Spinal cord (tissue), 10 donors: ENCODE measurements around the gene PNKP. TPM values are rescaled to one million over a fixed set of nuclear protein-coding genes. Genes with fewer than 3 reads are reported as not detected.

ENCODE experiments used
- DNase-seq, 6 donors: peaks; one replicate each; pipeline versions ENCODE4 v3.0.0 to v3.0.0-alpha.2; 2013 to 2015; ENCODE audit warnings: low spot score in 6 of 6, low read depth in 4 of 6
- H3K27ac ChIP-seq: one replicate; pipeline ENCODE4 v1.5.1; 2013; ENCODE audit warnings: low read depth, low read length, control low read depth
- H3K27me3 ChIP-seq: one replicate; pipeline ENCODE4 v1.6.1; 2013; ENCODE audit warnings: low read length; ENCODE audit not compliant: control insufficient read depth, insufficient read depth
- H3K36me3 ChIP-seq: one replicate; pipeline ENCODE4 v1.6.1; 2013; ENCODE audit warnings: low read length; ENCODE audit not compliant: control insufficient read depth, insufficient read depth
- H3K4me1 ChIP-seq: one replicate; pipeline ENCODE4 v1.6.1; 2013; ENCODE audit warnings: low read length; ENCODE audit not compliant: control insufficient read depth, insufficient read depth
- H3K4me3 ChIP-seq: one replicate; pipeline ENCODE4 v1.5.1; 2013; ENCODE audit warnings: low read depth, low read length, control low read depth
- H3K9me3 ChIP-seq: one replicate; pipeline ENCODE4 v1.6.1; 2013; ENCODE audit warnings: low read length; ENCODE audit not compliant: control insufficient read depth, insufficient read depth
- WGBS: methylation state at CpG from one replicate; pipeline ENCODE4 v1.1.5; 2013; ENCODE audit warnings: missing lambda C conversion rate; ENCODE audit not compliant: insufficient coverage; 5-methylcytosine and 5-hydroxymethylcytosine counted together
- polyA plus RNA-seq, 2 donors: library from polyadenylated mRNA; unstranded; fragments of 120-200 nt; gene quantifications; one replicate each; pipeline ENCODE4 v1.2.1, GENCODE V29; 2013; ENCODE audit not compliant: insufficient read length in 2 of 2
- total RNA-seq, 2 donors: library from RNA; depleted of rRNA in 1 of 2; stranded (reverse); fragments of 120-200 nt in 1 of 2; fragments of >200 nt in 1 of 2; gene quantifications; one replicate each; pipeline versions ENCODE4 v1.2.3 to v1.2.4, GENCODE V29; 2013 to 2014
- donor health status: healthy.

PNKP gene
- total and polyA plus RNA-seq, 4 donors = 22.2 to 87.1 (median 50.3) TPM

DNA sequence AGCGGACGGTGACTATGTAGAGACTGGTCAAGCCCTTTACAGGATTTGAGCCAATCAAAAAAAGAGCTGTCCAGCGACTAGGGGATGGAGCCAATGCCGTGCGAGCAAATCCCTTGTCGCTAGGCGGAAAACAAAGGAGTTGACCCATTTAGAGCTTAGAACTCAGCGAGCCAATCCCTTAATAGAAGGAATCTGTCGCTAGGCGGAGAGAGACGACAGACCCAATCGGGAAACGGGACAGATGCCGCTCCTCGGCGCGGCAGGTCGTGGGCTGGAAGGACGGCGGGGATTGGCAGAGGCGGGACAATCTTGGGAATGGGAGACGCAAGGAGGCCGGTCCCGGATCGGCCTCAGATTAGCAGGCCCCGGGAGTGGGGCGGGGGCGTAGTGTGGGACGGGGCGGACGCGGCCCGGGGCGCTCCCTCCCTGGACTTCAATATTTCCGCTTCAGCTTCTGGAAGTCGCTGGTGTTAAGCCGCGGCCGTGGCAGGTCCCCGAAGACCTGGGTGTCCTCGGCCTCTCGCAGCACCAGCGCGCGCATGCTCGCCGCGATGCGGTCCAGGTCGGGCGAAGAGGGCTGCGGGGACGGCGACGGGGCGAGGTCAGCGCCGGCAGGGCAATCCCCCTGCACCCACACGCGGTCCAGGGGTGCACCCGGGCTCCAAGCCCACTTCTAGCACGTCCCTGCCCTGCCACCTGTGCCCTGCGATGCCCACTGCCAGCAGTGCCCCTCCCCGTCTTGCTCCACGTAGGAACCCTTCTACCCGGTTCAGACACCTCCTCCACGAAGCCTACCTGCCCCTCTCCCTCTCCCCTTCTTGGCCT lies 2.3 kb upstream of the PNKP start:
- H3K4me1 ChIP-seq = peaks cover 59% of the 10 kb centered on the region
- peak overlapping the region; percentile 63 for H3K4me3 ChIP-seq
- peak; percentile 97 to 100 (median 99) for DNase-seq
- 1% methylated on average over 66 of the region's 67 CpGs for WGBS
- peaks cover 53% of the 10 kb centered on the region for H3K36me3 ChIP-seq
- H3K27me3 ChIP-seq = no peaks in the 10 kb centered on the region
- peak overlapping the region; percentile 100 for H3K27ac ChIP-seq
- H3K9me3 ChIP-seq = no peaks in the 10 kb centered on the region

DNA sequence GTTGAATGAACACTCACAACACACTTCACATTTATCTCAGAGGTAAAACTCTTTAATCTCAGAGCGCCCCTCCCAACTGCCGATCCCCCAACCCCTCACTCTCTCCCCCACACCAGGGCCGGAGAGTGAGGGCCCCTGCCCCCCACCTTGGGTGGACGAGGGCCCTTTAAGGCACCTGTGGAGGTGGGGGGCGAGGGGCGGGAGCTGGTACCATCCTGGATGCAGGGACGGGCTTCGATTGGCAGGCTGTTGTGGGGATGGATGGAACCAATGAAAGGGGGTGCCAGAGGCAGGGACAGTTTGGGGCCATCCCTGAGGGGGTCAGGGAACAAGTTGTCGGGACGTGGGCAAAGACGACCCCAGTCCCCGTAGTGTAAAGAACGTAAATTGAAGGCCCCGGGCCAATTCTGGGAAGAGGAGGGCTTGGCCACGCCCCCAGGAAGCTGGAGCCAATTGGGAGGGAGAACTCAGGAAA lies 1.7 kb upstream of the PNKP start:
- Histone ChIP-seq H3K27ac (peak overlapping the region; percentile 100), H3K27me3 (no peaks in the 10 kb centered on the region), H3K4me3 (peak overlapping the region; percentile 63), H3K4me1 (peaks cover 59% of the 10 kb centered on the region), H3K36me3 (peaks cover 53% of the 10 kb centered on the region), H3K9me3 (no peaks in the 10 kb centered on the region)
- DNase-seq = no peak
- 1% methylated on average over 11 of the region's 15 CpGs for WGBS

DNA sequence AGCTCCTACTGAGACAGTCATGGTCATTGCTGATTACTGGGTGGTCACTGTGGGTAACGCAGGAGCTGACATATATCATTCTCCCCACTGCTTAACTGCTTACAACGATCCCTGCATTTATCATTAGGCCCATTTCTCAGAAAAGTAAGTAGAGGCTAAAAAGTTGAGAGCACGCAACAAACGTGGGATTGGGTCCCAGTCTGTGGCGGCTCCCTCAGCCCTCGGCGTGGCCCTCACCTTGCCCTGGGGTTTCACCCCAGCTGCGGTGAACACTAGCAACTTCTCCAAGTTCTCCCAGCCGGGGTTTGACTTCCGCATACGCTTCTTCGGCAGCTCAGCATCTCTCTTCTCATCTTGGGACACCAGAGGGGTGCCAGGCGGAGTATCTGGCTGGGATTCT lies 2.5 kb downstream of the PNKP start:
- peaks cover 64% of the 10 kb centered on the region for H3K4me1 ChIP-seq
- H3K27me3 ChIP-seq = no peaks in the 10 kb centered on the region
- no peaks in the 10 kb centered on the region for H3K9me3 ChIP-seq
- H3K36me3 ChIP-seq = peaks cover 58% of the 10 kb centered on the region
- WGBS = 89% methylated on average over 11 of the region's 13 CpGs
- peak overlapping the region; percentile 3 for H3K4me3 ChIP-seq
- no peak for DNase-seq
- no peak overlapping the region for H3K27ac ChIP-seq

DNA sequence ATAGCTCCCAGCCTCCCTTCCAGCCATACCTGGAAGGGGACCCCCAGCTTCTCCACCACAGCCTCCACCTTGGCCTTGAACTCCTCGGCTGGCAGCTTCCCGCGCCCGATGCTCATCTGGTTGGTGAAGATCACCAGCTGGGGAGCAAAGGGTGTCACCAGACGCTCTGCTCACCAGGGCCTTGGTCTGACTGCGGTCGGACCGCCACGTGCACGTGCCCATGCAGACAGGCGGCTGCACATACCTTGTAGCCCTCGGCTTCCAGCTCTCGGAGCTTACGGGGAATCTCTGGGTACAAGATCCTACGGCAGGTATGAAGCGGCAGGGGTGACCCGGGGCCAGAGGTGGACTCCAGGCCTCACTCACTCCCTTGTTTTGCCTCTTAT lies 3.4 kb downstream of the PNKP start:
- Histone ChIP-seq H3K4me1 (peaks cover 56% of the 10 kb centered on the region), H3K27ac (no peak overlapping the region)
- 94% methylated on average over 17 of the region's 17 CpGs for WGBS

DNA sequence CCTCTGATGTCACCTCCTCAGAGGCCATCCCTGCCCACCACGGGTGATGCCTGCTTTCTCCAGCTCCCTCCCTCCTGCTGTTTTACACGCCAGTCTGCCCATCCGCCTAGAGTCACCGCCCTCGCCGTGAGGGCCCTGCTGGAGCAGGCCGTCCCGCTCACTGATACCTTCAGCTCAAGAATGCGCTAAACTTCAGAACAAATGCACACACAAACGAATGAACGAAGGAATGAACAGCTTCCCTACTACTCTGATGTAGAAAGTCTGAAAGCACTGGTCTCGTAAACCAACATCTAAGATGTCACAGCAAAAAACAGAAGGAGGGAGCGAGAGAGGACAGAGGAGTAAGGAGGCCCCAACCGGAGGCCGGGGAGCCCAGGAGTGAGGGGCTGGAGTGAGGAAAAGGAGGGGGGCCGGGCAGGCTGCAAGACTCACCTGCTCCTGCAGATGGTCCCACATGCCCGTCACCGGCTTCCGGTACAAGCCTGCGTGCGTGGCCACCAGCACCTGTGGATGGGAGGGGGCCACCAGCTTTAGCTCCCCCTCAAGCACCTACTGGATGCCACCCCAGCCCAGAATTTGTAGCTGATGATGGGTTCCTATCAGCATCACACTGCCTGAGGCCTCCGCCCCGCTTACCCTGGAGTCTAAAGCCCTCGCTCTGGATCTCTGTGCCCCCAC lies 4.0 kb downstream of the PNKP start:
- Histone ChIP-seq H3K36me3 (peaks cover 73% of the 10 kb centered on the region), H3K9me3 (no peaks in the 10 kb centered on the region), H3K27ac (no peak overlapping the region), H3K4me1 (peaks cover 52% of the 10 kb centered on the region), H3K27me3 (no peaks in the 10 kb centered on the region), H3K4me3 (no peak overlapping the region)
- 92% methylated on average over 17 of the region's 24 CpGs for WGBS
- no peak for DNase-seq

More for the DNA sequence above, 3.4 kb downstream of the PNKP start:
- H3K4me3 ChIP-seq = no peak overlapping the region
- peaks cover 67% of the 10 kb centered on the region for H3K36me3 ChIP-seq
- no peaks in the 10 kb centered on the region for H3K27me3 ChIP-seq
- DNase-seq = no peak
- H3K9me3 ChIP-seq = no peaks in the 10 kb centered on the region

DNA sequence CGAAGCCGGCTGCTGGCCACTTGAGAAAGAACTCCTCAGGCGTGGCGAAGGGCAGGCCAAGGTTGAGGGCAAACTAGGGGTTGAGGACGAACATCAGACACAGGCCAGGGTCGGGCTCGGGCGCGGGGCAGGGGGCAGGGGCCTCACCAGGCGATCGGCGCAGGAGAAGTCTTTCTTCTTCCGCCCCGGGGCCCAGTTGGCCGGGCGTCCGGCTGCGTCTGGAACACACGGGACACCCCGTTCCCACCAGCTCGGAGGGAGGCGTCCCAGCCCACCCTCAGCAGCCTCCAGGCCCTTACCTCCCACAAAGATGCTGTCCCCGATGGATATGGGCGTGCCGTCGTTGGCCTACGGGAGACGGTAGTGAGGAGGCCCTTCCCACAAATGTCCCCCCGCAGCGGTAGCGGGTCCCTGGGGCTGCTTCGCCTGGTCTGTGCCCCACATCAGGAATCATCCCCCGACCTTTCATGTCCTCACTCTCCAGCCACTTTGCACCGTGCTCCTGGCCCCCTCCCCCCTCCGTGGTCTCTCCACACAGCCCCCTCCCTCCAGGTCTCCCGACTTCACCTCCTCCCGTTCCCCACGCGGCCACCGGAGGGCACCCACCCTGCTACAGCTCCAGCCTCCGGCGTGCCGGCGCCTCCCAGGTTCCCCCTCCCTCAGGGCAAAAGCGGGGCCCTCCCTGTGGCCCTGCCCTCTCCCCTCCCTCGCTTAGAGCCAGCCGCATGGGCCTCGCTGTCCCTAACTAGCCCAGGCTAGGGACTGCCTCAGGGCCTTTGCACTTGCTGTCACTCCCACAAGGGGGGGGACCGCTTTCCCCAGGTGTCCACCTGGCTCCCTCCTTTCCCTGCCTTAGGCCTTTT lies 4.8 kb downstream of the PNKP start:
- Histone ChIP-seq H3K4me1 (peaks cover 52% of the 10 kb centered on the region), H3K36me3 (peaks cover 80% of the 10 kb centered on the region), H3K4me3 (no peak overlapping the region), H3K9me3 (no peaks in the 10 kb centered on the region), H3K27ac (no peak overlapping the region), H3K27me3 (no peaks in the 10 kb centered on the region)
- DNase-seq = peak in 1 of 6 donors; percentile 10
- WGBS = 67% methylated on average over 46 of the region's 49 CpGs

DNA sequence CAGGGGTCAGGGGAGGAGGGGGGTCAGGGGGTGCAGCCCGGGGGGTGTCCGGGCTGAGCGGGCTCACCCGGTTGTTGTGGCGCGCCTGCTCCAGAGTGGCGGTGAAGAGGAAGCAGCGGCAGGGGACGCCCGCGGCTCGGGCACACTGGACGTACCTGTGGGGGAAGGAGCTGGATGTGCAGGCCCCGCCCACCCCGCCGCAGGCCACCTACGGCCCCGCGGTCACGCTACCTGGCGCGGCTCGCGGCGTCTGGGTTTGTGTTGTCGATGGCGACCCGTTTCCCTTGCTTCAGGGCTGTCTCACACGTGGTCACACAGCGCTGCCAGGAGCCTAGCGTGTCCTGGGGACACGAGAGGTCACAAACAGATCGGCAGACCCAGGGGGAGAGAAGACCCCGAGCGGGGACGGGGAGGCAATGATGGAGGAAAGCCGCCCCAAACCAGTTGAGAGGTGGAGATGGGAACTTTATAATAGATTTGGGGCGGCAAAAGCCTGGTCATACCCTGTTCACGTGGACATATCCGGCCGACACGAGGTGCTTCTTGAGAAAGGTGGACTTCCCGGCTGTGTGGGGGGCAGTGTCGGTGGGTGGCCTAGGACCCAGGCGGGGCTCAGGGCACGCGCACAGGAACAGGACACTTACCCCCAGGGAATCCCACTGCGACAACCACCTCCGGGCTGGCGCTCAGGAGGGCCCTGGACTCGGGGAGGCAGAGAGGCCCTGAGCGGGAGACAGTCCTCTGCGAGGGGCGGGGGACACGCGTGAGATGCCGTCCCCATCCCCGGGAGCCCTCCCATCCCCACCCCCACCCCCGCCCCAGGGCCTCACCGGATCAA lies 5.6 kb downstream of the PNKP start:
- H3K36me3 ChIP-seq = peaks cover 89% of the 10 kb centered on the region

GRCh38 chr19:49861107-49861506 lies 6.3 kb downstream of the PNKP start:
- DNase-seq = peak in 1 of 6 donors; percentile 60
- 17% methylated on average over 10 of the region's 13 CpGs for WGBS
- H3K27ac ChIP-seq = no peak overlapping the region
- H3K4me3 ChIP-seq = no peak overlapping the region
- no peaks in the 10 kb centered on the region for H3K27me3 ChIP-seq
- H3K9me3 ChIP-seq = no peaks in the 10 kb centered on the region
- peaks cover 41% of the 10 kb centered on the region for H3K4me1 ChIP-seq
- peaks cover 94% of the 10 kb centered on the region for H3K36me3 ChIP-seq

More for the DNA sequence above, 5.6 kb downstream of the PNKP start:
- H3K27me3 ChIP-seq = no peaks in the 10 kb centered on the region
- peaks cover 47% of the 10 kb centered on the region for H3K4me1 ChIP-seq
- peak in 1 of 6 donors; percentile 29 for DNase-seq
- no peak overlapping the region for H3K27ac ChIP-seq
- 80% methylated on average over 44 of the region's 60 CpGs for WGBS
- H3K4me3 ChIP-seq = no peak overlapping the region
- no peaks in the 10 kb centered on the region for H3K9me3 ChIP-seq
